WTC11 (cell line): ENCODE data around the gene PLCD1. TPM values are rescaled to one million over a fixed set of nuclear protein-coding genes. Genes with fewer than 3 reads are reported as not detected.

ENCODE experiments used
- ATAC-seq: fragments of 200-7000 bp; cut with Tn5 transposase; 2 replicates; pipeline ENCODE4 v1.10.0; 2021; ENCODE audit warnings: mild to moderate bottlenecking, moderate library complexity
- CTCF ChIA-PET: fragments of 300-600 bp; sonication (Branson Sonifier 250); formaldehyde crosslinking; loops from one replicate; lab custom pipeline; 2021; ENCODE audit warnings: antibody characterized with exemption; lab: Charles Lee
- POLR2A ChIA-PET: fragments of 350-600 bp; sonication (Branson Sonifier 250); formaldehyde crosslinking; loops from one replicate; lab custom pipeline; 2021; ENCODE audit warnings: antibody characterized with exemption; lab: Charles Lee
- DNase-seq: peaks from one replicate; pipeline ENCODE4 v3.0.0; 2021; ENCODE audit warnings: low spot score
- H3K27ac Mint-ChIP-seq: 2 replicates; pipeline ENCODE4 v1.8.0; 2021; ENCODE audit warnings: mixed read lengths
- H3K27me3 Mint-ChIP-seq: 2 replicates; pipeline ENCODE4 v1.8.0; 2021; ENCODE audit warnings: low read depth, mild to moderate bottlenecking, moderate library complexity, mixed read lengths
- H3K36me3 Mint-ChIP-seq: 2 replicates; pipeline ENCODE4 v1.8.0; 2021; ENCODE audit warnings: mixed read lengths
- H3K4me1 Mint-ChIP-seq: 2 replicates; pipeline ENCODE4 v1.8.0; 2022; ENCODE audit warnings: mixed read lengths
- H3K4me3 Mint-ChIP-seq: 2 replicates; pipeline ENCODE4 v1.8.0; 2021; ENCODE audit warnings: mild to moderate bottlenecking, moderate library complexity, mixed read lengths
- H3K9me3 Mint-ChIP-seq: 2 replicates; pipeline ENCODE4 v1.8.0; 2021; ENCODE audit warnings: mixed read lengths
- CREB1 ChIP-seq: sonication (generic); formaldehyde crosslinking; IDR thresholded peaks from 2 replicates; pipeline ENCODE4 v1.8.0; 2023; ENCODE audit warnings: mild to moderate bottlenecking, missing genetic modification reagents
- CTCF ChIP-seq: fragments of 200-600 bp; IDR thresholded peaks from 2 replicates; pipeline ENCODE4 v1.8.0; 2022; ENCODE audit warnings: antibody characterized with exemption
- ETV6 ChIP-seq: sonication (generic); formaldehyde crosslinking; IDR thresholded peaks from 2 replicates; pipeline ENCODE4 v1.8.1; 2022; ENCODE audit warnings: mild to moderate bottlenecking, missing genetic modification reagents
- FOXJ3 ChIP-seq: sonication (generic); formaldehyde crosslinking; IDR thresholded peaks from 2 replicates; pipeline ENCODE4 v1.9.0; 2021; ENCODE audit warnings: missing genetic modification reagents, mild to moderate bottlenecking, borderline replicate concordance
- GRHL2 ChIP-seq: fragments of 250-450 bp; sonication (Bioruptor Pico); IDR thresholded peaks from 2 replicates; pipeline ENCODE4 v1.8.0; 2022; ENCODE audit warnings: mild to moderate bottlenecking, moderate library complexity; ENCODE audit not compliant: insufficient replicate concordance, severe bottlenecking
- IRF2 ChIP-seq: sonication (generic); formaldehyde crosslinking; IDR thresholded peaks from 2 replicates; pipeline ENCODE4 v1.8.0; 2022; ENCODE audit warnings: low read depth, missing genetic modification reagents, borderline replicate concordance
- NFATC4 ChIP-seq: fragments of 250-450 bp; sonication (Bioruptor Pico); IDR thresholded peaks from 2 replicates; pipeline ENCODE4 v1.9.0; 2021; ENCODE audit warnings: mild to moderate bottlenecking
- STAT6 ChIP-seq: sonication (generic); formaldehyde crosslinking; conservative IDR thresholded peaks from 2 replicates; pipeline ENCODE4 v1.8.1; 2023; ENCODE audit warnings: mild to moderate bottlenecking, low read depth, missing genetic modification reagents, moderate library complexity
- TP53 ChIP-seq: sonication (generic); formaldehyde crosslinking; IDR thresholded peaks from 2 replicates; pipeline ENCODE4 v1.8.1; 2023; ENCODE audit warnings: mild to moderate bottlenecking, missing genetic modification reagents
- ZNF317 ChIP-seq: sonication (generic); formaldehyde crosslinking; IDR thresholded peaks from 2 replicates; pipeline ENCODE4 v1.8.1; 2023; ENCODE audit warnings: low read depth, mild to moderate bottlenecking, moderate library complexity, missing genetic modification reagents, borderline replicate concordance
- ZNF423 ChIP-seq: fragments of 250-450 bp; sonication (Bioruptor Pico); IDR thresholded peaks from 2 replicates; pipeline ENCODE4 v2.1.2; 2022; ENCODE audit warnings: mild to moderate bottlenecking, moderate library complexity
- total RNA-seq: library from RNA; stranded (reverse); gene quantifications from 3 replicates; pipeline ENCODE4 v1.2.3, GENCODE V29; 2021
- TF ChIP-seq, protein P1 (sequence below): fragments of 250-450 bp; sonication (Bioruptor Pico); IDR thresholded peaks from 2 replicates; pipeline ENCODE4 v1.9.0; 2021; ENCODE audit warnings: mild to moderate bottlenecking, borderline replicate concordance
- TF ChIP-seq, protein P2 (sequence below): sonication (generic); formaldehyde crosslinking; IDR thresholded peaks from 2 replicates; pipeline ENCODE4 v1.8.1; 2022; ENCODE audit warnings: mild to moderate bottlenecking, moderate library complexity, missing genetic modification reagents
- TF ChIP-seq, protein P3 (sequence below): sonication (generic); formaldehyde crosslinking; IDR thresholded peaks from 2 replicates; pipeline ENCODE4 v1.8.1; 2022; ENCODE audit warnings: mild to moderate bottlenecking, missing genetic modification reagents, moderate library complexity, borderline replicate concordance

The PLCD1 gene
- total RNA-seq, 1 experiment from 2014 or later, result 29.9 TPM

DNA sequence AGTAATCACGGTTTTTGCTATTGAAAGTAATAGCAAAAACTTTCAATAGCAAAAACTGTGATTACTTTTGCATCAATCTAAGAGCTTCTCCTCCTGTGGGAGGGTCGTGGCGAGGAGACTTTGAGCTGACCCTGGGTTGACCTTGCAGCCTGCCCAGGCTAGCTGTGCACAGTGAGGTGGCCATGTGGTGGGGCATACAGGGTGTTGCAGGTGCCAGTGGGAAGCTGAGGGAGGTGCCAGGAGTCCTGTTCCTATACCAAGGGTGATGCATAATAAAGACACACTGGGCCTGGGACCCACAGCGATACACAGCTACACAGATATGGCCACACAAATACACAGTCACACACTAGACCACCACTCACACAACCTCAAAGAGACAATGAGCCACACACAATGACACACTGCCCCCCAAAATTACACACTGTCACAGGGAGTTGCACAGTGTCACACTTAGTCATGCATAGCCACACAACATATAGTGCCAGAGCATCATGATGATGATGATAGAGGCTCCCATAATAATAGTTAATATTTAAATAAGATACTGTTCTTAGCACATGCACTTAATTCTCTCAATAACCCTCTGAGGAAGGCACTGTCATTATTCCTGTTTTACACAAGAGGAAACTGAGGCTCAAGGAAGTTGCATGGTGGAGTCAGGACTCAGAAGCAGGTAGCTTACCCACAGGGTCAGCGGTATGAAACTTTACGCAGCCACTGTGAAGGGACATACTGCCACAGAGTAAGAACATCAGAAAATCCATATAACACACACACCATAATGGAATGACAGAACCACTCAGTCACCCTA, 6.3 kb downstream of the PLCD1 start:
- Mint-ChIP-seq H3K36me3 (no peaks in the 10 kb centered on the region), H3K9me3 (no peaks in the 10 kb centered on the region), H3K4me3 (peak overlapping the region; percentile 75), H3K27ac (no peak overlapping the region), H3K4me1 (peaks cover 10% of the 10 kb centered on the region), H3K27me3 (peaks cover 34% of the 10 kb centered on the region)
- ChIA-PET CTCF (interaction anchor here (1.4 kb wide), 1 partner anchor 26 kb away, joined by 4 read pairs; no protein-coding TSS in a partner anchor), POLR2A (no interaction called here)
- ATAC-seq, result no peak
- DNase-seq, result no peak
- TF ChIP-seq STAT6 (CRISPR knock-in tag), result no peak
- TF ChIP-seq, protein P1, sequence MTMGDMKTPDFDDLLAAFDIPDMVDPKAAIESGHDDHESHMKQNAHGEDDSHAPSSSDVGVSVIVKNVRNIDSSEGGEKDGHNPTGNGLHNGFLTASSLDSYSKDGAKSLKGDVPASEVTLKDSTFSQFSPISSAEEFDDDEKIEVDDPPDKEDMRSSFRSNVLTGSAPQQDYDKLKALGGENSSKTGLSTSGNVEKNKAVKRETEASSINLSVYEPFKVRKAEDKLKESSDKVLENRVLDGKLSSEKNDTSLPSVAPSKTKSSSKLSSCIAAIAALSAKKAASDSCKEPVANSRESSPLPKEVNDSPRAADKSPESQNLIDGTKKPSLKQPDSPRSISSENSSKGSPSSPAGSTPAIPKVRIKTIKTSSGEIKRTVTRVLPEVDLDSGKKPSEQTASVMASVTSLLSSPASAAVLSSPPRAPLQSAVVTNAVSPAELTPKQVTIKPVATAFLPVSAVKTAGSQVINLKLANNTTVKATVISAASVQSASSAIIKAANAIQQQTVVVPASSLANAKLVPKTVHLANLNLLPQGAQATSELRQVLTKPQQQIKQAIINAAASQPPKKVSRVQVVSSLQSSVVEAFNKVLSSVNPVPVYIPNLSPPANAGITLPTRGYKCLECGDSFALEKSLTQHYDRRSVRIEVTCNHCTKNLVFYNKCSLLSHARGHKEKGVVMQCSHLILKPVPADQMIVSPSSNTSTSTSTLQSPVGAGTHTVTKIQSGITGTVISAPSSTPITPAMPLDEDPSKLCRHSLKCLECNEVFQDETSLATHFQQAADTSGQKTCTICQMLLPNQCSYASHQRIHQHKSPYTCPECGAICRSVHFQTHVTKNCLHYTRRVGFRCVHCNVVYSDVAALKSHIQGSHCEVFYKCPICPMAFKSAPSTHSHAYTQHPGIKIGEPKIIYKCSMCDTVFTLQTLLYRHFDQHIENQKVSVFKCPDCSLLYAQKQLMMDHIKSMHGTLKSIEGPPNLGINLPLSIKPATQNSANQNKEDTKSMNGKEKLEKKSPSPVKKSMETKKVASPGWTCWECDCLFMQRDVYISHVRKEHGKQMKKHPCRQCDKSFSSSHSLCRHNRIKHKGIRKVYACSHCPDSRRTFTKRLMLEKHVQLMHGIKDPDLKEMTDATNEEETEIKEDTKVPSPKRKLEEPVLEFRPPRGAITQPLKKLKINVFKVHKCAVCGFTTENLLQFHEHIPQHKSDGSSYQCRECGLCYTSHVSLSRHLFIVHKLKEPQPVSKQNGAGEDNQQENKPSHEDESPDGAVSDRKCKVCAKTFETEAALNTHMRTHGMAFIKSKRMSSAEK (CRISPR knock-in tag), result no peak
- TF ChIP-seq CREB1 (CRISPR knock-in tag), result no peak
- no peak for TF ChIP-seq ZNF317 (CRISPR knock-in tag)
- no peak for TF ChIP-seq ZNF423 (CRISPR knock-in tag)
- TF ChIP-seq FOXJ3, result no peak
- TF ChIP-seq GRHL2 (CRISPR knock-in tag), result no peak
- TF ChIP-seq, protein P2, sequence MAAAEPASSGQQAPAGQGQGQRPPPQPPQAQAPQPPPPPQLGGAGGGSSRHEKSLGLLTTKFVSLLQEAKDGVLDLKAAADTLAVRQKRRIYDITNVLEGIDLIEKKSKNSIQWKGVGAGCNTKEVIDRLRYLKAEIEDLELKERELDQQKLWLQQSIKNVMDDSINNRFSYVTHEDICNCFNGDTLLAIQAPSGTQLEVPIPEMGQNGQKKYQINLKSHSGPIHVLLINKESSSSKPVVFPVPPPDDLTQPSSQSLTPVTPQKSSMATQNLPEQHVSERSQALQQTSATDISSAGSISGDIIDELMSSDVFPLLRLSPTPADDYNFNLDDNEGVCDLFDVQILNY (CRISPR knock-in tag), result no peak
- TF ChIP-seq, protein P3, sequence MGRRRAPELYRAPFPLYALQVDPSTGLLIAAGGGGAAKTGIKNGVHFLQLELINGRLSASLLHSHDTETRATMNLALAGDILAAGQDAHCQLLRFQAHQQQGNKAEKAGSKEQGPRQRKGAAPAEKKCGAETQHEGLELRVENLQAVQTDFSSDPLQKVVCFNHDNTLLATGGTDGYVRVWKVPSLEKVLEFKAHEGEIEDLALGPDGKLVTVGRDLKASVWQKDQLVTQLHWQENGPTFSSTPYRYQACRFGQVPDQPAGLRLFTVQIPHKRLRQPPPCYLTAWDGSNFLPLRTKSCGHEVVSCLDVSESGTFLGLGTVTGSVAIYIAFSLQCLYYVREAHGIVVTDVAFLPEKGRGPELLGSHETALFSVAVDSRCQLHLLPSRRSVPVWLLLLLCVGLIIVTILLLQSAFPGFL, result no peak
- no peak for TF ChIP-seq NFATC4 (CRISPR knock-in tag)
- TF ChIP-seq TP53, result no peak
- no peak for TF ChIP-seq CTCF
- TF ChIP-seq IRF2 (CRISPR knock-in tag), result no peak
- TF ChIP-seq ETV6 (CRISPR knock-in tag), result no peak
